AML-193 (cell line): ENCODE measurements around the gene ZNF662.
A peak's percentile ranks its signal among the peaks of the same experiment; 100 is the strongest.
"Not testable (repeated sequence)": the region's sequence is repeated elsewhere in the genome, so short reads cannot be mapped to it uniquely, and the experiment has no call there.

Source experiments
- DNase-seq, 2 experiments: peaks; one replicate each; lab custom pipeline; 2025; lab: John Stamatoyannopoulos, UW

ZNF662 gene

DNA sequence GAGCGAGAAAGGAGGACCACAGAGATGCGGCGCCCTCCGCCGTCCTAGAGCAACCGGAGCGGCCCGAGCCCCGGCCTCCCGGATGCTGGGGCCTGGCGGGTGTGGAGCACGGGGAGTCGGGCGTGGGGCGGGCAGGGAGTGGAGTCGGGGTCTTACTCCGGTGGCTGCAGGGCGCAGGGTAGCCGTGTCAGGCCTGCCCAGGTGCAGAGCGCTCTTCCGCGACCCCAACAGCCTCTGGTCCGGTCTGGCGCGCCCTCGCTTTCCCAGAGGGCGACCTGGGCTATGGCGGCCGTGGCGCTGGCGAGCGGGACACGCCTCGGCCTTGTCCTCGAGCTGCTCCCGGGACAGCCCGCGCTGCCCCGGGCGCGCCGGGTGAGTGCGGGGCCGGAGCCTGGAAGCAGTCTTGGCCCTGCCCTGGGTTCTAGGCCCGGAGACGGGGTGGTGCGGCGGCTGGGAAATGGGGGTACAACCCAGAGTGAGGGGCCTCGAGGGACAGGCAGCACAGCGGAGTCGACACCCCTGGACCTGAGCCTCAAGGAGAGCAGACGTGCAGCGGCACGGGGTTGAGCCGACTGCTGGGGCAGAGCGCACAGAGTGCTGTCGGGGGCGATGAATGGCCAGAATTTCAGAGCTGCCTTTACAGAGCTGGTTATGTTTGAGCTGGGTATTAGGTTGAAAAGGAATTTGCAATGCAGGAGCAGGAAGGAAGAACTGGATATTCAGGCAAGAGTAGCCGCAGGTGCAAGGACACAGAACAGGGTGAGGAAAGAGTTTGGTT is at the start of gene ZNF662:
Gene ZNF662 (plus strand): TSS at position 73 of the 778 bp plus-strand sequence. CDS start 1,973 bp downstream, outside the sequence.
- no peak for DNase-seq

DNA sequence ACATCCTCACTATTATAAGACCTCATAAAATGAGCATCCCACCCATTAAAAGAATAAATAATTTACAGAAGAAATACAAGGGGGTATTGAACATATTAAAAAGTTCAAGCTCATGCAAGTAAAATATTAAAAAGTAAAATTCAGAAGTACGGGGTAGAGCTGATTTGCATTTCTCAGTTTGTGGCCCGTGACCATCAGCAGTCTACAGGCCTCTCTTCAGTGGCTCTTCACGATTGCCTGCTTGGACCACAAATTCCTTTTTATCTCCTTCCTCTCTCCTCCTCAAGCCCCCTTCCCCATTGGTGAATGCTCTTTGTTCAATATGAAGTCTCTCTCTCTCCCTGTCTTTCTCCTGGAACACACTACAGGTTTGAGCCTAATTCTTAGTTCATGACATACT is 49.4 kb upstream of the ZNF662 start:
- no peak for DNase-seq

DNA sequence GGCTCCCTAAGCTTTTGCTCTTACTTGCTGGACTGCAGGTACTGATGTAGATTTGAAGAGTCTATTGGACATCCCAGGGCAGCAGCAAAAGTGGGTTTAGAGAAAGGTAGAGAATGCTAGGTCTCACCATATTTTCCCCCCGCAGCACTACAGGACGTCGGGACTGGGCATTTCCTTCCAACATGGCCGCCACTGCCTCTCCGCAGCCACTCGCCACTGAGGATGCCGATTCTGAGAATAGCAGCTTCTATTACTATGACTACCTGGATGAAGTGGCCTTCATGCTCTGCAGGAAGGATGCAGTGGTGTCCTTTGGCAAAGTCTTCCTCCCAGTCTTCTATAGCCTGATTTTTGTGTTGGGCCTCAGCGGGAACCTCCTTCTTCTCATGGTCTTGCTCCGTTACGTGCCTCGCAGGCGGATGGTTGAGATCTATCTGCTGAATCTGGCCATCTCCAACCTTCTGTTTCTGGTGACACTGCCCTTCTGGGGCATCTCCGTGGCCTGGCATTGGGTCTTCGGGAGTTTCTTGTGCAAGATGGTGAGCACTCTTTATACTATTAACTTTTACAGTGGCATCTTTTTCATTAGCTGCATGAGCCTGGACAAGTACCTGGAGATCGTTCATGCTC is 41.5 kb upstream of the ZNF662 start:
- DNase-seq: no peak

DNA sequence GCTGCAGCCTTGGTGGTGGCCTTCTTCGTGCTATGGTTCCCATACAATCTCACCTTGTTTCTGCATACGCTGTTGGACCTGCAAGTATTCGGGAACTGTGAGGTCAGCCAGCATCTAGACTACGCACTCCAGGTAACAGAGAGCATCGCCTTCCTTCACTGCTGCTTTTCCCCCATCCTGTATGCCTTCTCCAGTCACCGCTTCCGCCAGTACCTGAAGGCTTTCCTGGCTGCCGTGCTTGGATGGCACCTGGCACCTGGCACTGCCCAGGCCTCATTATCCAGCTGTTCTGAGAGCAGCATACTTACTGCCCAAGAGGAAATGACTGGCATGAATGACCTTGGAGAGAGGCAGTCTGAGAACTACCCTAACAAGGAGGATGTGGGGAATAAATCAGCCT is 40.7 kb upstream of the ZNF662 start:
- DNase-seq: no peak

DNA sequence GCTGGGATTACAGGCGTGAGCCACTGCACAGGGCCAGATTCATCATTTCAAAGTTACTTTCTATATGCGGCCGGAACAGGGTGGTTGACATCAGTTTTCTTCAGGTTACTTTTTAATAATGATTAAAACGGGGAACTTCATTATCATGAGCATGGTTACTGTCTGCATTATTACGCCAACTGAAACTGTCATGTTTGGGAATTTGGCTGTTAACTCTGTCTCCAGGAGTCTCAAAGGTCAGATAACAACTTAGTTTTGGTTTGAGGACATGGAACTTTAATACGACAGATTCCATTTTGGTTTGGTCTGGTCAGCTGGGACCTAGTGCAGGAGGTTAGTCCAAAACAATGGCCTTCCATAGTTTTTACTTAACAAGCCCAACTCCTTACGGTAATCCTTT is 38.8 kb upstream of the ZNF662 start:
- DNase-seq: no peak

DNA sequence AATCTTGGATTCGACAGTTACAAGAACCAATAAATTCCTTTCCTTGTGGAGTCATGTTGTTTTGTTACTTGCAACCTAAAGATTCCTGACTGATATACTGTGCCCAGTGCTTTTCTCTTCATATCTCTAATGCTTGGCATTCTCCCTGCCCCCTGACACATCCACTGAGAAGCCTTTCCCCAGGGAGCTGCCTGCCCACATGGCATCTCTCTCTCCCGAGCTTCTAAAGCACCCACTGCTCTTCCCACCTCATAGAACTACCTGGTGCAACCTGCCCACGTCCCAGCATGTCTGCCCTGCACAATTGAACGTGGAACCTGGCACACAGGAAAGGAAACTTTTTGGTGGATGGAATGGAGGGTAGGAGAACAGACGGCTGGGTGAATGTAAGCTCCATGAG is 37.1 kb upstream of the ZNF662 start:
- no peak for DNase-seq

DNA sequence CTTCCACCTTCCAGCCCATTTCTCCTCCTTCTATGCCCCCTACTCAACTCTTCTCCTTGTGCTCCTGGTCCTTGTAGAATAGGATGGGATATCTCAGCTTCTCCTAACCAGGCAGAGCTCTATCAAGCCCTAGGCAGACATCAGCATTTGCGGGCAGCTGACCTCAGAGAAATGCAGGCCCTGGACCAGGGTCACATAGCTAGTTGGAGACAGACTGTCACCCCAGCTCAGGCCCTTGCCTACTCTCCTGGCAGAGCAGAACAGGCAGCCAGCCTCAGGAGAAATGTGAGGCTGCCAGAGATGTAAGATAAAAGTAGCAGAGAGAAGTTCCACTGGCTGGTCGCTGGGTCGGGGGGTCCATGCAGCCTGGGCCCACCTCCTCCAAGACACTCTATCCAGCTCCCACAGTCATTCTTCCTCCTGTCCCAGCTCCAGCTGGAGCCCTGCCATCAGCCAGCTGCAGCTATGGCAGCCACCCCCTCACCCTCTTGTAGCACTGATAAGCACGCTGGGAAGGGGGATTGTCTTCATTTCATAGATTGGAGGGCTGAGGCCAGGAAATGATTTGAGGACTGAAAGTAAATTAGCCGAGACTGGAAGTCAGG is 34.2 kb upstream of the ZNF662 start:
- DNase-seq: no peak

DNA sequence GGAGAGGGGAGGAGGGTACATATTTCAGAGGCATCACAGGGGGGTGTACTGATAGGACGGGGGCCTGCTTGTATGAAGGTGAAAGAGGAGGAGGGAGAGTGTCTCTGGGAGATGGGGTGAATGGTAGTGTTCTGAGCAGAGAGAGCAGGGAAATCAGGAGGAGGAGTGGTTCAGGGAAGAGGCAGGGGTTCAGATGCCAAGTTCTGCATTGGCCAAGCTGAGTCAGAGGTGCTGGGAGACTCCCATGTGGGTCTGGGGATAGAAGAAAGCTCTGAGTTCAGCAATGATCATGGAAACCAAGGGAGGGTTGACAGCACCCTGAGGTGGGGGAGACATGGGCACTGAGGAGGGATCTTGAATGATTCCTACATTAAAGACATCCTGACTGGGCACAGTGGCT is 33.2 kb upstream of the ZNF662 start:
- no peak for DNase-seq

DNA sequence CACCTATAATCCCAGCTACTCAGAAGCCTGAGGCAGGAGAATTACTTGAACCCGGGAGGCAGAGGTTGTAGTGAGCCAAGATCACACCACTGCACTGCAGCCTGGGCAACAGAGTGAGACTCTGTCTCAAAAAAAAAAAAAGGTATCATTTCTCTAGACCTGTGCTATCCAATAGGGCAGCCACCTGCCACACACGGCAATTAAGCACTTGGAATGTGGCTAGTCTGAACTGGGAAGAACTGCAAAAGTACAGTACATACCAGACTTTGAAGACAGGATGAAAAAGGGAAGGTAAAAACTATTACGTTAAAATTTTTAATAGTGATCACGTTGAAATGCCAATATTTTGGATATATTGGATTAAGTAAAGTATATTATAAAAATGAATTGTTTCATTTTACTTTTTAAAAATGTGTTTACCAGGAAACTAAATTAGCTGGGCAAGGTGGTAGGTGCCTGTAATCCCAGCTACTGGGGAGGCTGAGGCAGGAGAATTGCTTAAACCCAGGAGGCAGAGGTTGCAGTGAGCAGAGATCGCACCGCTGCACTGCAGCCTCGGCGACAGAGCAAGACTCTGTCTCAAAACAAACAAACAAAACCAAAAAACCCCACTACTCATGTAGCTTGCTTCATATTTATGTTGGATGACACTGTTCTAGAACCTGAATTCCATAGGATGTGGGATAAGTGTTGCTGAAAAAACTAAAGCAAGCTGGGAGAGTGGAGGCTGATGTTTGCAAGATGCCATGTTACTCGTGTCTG is 32.5 kb upstream of the ZNF662 start:
- no peak for DNase-seq

DNA sequence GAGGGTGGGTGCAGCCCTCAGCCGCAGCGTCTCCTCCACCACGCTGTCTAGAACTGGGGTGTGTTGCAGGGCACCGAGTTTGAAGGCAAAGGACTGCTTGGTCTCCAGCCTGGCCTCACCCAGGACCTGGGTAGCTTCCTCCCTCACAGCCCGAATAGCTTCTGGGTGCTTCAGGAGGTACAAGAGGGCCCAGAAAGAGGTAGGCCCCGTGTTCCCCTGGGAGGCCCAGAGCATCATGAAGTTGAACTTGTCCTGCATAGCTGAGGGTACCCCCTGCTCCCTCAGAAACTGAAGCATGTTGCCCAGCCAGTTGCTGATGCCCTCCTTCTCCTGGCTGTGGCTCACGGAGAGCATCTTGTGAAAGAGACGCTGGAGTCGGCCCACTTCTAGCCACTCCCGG is 31.2 kb upstream of the ZNF662 start:
- DNase-seq: no peak

DNA sequence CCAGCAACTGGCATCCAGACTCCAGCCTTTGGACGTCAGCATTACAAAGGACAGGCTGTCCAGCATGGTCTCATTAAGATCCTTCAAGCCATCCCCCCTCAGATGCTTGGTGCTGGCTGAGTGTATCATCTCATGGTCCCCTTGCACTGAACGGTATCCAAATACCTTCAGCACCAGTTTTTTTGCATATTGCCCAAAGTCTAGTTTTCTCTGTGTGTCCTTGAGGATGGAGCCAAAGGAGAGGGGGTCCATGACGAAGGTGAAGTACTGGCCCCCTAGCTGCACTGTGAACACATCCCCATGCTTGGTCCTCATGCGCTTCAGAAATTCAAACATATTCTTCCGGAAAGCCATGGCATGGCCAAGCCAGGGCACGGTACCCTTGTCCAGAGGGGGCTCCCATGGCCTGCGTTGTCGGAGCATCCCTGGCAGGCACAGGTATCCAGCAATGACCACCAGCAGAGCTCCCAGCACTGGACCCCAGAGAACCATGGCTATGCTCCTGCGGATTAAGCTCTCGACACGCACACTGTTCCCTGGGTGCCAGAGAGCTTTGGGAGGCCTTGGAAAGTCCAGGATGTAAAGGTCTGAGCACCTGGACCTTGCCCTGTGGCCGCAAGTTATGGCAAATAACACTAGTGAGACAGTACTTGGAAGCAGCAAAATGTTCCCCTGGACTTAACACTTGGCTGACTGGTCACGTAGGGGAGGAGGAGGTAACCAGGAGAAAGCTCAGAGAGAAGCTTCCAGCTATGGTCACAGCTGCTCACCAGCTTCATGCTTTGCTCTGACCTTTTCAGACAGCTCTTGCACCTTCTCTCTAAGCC is 30.4 kb upstream of the ZNF662 start, which contains the start of gene CYP8B1:
Gene CYP8B1 (minus strand): TSS at position 555 of the 827 bp plus-strand sequence. CDS start 63 bp downstream, at position 492.
- DNase-seq: no peak

DNA sequence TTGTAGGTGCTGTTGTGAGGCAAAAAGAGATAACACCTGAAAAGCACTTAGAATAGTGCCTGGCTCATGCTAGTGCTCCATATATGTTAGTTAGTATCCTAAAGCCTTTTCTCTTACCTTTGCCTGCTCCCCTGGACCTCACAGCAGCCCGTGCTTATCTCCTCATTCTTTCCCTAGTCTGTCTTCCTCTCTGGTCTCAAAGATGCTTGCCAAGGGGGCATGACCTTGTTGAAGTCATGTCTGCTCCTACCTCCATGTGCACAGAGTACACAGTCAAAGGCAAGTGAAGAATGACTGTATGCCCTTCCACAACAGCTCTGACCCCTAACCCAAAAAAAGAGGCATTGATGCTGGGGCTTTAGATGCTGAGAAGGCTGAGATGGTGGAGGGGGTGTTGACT is 29.5 kb upstream of the ZNF662 start:
- no peak for DNase-seq

DNA sequence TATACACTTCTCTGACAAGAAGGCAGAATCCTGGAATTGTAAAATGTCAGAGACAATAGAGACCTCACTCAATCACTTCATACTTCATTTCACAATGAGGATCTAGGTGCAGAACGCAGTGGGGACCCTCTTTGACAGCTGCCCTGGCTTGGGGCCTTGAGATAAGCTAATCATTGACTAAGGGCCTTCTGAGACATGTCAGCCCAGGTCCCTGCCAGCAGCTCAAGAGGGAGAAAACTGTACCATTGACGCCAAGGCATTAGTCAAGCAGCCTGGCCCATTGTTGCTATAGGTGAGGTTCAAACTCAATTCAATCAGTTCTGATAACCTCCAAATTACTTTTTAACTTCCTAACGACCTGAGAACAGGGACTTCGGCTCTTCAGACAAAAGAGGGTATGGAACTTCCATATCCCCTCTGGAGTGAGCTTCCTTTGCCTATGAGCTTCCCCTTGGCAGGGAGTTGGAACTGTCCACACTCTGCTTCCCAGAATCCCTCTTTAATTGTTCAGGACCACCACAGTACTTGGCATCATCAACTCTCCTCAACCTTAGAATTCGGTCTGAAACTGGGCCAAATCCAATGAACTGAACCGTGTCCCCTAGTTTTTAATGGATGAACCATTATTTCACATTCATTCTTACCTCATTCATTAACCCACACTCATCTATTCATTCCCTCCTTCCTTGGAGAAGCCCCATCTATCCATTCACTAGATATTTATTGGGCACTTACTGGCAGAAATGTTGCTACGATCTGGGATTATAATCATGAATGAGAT is 28.8 kb upstream of the ZNF662 start:
- DNase-seq: no peak

DNA sequence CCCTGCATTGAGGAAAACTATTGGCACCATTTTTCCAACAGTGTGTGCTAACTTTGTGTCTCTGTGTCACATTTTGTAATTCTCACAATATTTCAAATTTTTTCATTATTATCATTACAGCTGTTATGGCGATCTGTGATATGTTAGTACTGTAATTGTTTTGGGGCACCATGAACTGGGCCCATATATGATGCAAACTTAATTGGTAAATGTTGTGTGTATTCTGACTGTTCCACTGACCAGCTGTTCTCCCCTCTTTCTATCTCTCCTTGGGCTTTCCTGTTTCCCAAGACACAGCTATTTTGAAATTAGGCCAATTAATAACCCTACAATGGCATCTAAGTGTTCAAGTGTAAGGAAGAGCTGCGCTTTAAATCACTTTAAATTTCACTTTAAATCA is 28.1 kb upstream of the ZNF662 start:
- DNase-seq: no peak

DNA sequence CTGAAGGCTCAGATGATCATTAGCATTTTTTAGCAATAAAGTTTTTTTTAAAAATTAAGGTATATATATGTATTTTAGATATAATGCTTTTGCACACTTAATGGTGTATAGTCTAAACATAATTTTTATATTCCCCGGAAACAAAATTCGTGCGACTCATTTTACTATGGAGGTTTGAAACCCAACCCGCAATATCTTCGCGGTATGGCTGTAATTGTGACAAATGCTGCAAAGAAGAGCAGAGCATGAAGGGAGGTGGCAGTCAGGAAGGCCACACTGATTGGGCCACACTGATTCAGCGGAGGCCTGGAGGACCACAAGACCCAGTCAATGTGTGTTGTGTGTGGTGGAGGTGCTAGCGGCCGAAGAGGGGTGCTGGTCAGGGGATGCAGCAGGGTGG is 25.8 kb upstream of the ZNF662 start:
- no peak for DNase-seq

DNA sequence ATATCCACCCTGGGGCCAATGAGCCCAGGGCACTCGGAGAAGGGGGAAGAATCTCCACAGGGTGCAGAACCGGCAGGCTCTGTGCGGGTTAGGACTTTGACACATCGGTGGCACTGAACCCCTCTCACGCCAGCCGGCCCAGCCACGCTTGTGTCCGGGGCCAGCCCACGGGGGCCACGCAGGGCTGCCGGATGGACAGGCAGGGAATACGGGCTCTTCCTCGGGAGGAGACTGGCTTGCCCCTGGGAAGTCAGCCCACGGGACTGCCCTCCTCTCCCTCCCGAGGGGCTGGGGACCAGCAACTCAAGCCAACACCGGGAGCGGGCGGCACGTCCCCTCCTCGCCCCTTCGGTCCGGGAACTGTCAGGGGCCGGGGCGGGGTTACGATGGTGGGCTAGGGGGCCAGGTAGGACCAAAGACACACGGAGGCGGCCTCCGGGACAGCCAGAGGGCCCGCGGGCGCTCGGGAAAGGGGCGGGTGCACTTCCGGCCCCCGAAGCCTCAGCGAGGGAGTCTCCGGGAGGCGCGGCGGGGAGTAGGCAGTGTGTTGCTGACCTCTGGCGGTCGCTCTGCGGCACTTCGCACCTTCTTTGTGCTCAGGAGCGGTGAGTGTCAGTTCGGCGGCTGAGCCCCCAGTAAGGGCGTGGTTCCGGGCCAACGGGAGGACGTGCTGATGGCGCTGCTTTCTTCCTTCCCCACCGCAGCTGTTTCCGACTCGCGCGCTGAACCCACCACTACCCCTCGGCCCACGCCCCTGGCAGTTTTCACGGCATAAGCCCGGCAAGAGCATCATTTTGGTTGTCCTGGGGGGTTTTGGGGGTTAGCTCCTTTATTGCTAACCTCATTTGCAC is 25.1 kb upstream of the ZNF662 start:
- peak; percentile 85 to 88 for DNase-seq

DNA sequence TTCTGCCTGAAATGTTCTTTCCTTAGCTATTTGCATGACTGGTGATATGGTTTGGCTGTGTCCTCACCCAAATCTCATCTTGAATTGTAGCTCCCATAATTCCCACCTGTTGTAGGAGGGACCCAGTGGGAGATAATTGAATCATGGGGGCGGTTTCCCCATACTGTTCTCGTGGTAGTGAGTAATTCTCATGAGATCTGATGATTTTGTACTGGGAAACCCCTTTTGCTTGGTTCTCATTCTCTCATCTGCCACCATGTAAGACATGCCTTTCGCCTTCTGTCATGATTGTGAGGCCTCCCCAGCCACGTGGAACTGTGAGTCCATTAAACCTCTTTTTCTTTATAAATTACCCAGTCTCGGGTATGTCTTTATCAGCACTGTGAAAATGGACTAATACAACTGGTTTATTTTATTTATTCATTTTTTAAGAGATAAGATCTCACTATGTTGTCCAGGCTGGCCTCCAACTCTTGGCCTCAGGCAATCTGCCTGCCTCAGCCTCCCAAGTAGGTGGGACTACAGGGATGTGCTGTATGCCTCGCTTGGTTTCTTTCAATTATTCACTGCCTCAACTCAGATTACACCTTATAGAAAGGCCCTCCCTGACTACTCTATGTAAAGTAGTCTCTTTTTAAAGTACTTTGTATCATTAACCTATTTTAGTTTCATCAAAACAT is 22.6 kb upstream of the ZNF662 start:
- not testable (repeated sequence) for DNase-seq

DNA sequence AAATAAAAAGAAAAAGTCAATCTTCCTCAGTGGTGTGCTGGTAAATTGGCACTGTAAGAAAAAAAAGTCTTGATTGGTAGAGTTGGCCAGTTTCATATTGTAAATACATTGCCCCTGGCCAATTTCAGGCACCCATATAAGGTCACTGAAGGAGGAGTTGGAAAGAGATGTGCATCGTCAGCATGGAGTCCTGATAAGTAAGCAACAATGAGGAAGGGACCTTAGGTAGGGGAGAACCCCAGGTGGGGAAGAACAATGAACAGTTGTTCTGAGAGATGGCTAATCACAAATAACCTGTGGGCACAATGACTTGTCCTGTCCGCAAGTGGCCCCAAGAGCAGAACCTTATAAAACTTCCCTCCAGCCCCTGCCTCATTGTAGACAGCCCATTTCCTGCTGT is 21.6 kb upstream of the ZNF662 start:
- DNase-seq: no peak

DNA sequence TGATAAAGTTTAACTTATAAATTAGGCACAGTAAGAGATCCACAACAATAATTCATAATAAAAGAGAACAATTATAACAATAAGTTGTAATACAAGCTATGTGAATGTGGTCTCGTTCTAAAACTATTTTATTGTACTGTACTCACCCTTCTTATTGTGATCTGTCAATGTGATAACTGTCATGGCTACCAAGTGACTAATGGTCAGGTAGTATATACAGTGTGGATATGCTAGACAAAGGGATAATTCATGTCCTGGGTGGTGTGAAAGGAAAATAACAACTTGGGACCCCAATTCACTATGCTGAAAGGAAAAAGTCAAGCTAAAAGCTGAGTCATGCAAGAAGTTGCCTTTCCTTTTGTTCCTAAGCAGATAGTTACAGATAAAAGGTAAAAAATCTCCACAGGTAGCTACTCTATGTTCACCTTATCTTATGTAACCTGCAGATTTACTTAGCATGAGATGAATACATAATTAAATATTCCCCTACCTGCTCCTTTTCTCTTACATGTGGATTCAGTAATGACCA is 19.6 kb upstream of the ZNF662 start:
- no peak for DNase-seq
